HEK293 (cell line): ENCODE data around the gene UCKL1.

Source experiments
- BCL11B ChIP-seq: fragments of 450-650 bp; formaldehyde crosslinking; IDR thresholded peaks from 2 replicates; pipeline ENCODE4 v1.5.1; 2016; ENCODE audit warnings: low read depth, missing biosample characterization, missing genetic modification characterization
- KLF1 ChIP-seq: fragments of 450-650 bp; formaldehyde crosslinking; IDR thresholded peaks from 2 replicates; pipeline ENCODE4 v1.5.1; 2016; ENCODE audit warnings: missing biosample characterization, missing genetic modification characterization
- MZF1 ChIP-seq: fragments of 450-650 bp; formaldehyde crosslinking; IDR thresholded peaks from 2 replicates; pipeline ENCODE4 v1.5.1; 2017; ENCODE audit warnings: missing biosample characterization, missing genetic modification characterization, borderline replicate concordance
- SALL2 ChIP-seq: fragments of 450-650 bp; formaldehyde crosslinking; IDR thresholded peaks from 2 replicates; pipeline ENCODE4 v1.5.0; 2017; ENCODE audit warnings: missing biosample characterization, mild to moderate bottlenecking, missing genetic modification characterization, borderline replicate concordance
- YY2 ChIP-seq: fragments of 450-650 bp; formaldehyde crosslinking; IDR thresholded peaks from 2 replicates; pipeline ENCODE4 v1.5.1; 2016; ENCODE audit warnings: missing biosample characterization, missing genetic modification characterization
- ZBTB11 ChIP-seq: fragments of 450-650 bp; formaldehyde crosslinking; conservative IDR thresholded peaks from 2 replicates; pipeline ENCODE4 v1.5.1; 2016; ENCODE audit warnings: low read depth, missing biosample characterization, missing genetic modification characterization
- ZBTB49 ChIP-seq: fragments of 450-650 bp; formaldehyde crosslinking; IDR thresholded peaks from 2 replicates; pipeline ENCODE4 v1.5.1; 2016; ENCODE audit warnings: missing biosample characterization, missing genetic modification characterization, low read depth
- ZFP37 ChIP-seq: fragments of 450-650 bp; formaldehyde crosslinking; IDR thresholded peaks from 2 replicates; pipeline ENCODE4 v1.5.1; 2016; ENCODE audit warnings: missing biosample characterization, missing genetic modification characterization
- ZNF10 ChIP-seq: fragments of 450-650 bp; formaldehyde crosslinking; IDR thresholded peaks from 2 replicates; pipeline ENCODE4 v1.5.1; 2017; ENCODE audit warnings: missing biosample characterization, missing genetic modification characterization
- ZNF112 ChIP-seq: fragments of 450-650 bp; formaldehyde crosslinking; IDR thresholded peaks from 2 replicates; pipeline ENCODE4 v1.5.0; 2017; ENCODE audit warnings: missing biosample characterization, missing genetic modification characterization
- ZNF121 ChIP-seq: fragments of 450-650 bp; formaldehyde crosslinking; IDR thresholded peaks from 2 replicates; pipeline ENCODE4 v1.5.1; 2016; ENCODE audit warnings: missing biosample characterization, missing genetic modification characterization
- ZNF16 ChIP-seq: fragments of 450-650 bp; formaldehyde crosslinking; IDR thresholded peaks from 2 replicates; pipeline ENCODE4 v1.5.1; 2016; ENCODE audit warnings: low read depth, missing biosample characterization, missing genetic modification characterization
- ZNF335 ChIP-seq: fragments of 450-650 bp; formaldehyde crosslinking; conservative IDR thresholded peaks from 2 replicates; pipeline ENCODE4 v1.5.1; 2016; ENCODE audit warnings: missing biosample characterization, missing genetic modification characterization
- ZNF404 ChIP-seq: fragments of 450-650 bp; formaldehyde crosslinking; IDR thresholded peaks from 2 replicates; pipeline ENCODE4 v1.5.1; 2017; ENCODE audit warnings: missing biosample characterization, missing genetic modification characterization
- ZNF416 ChIP-seq: fragments of 450-650 bp; formaldehyde crosslinking; IDR thresholded peaks from 2 replicates; pipeline ENCODE4 v1.5.1; 2016; ENCODE audit warnings: missing biosample characterization, missing genetic modification characterization
- ZNF521 ChIP-seq: fragments of 450-650 bp; formaldehyde crosslinking; IDR thresholded peaks from 2 replicates; pipeline ENCODE4 v1.5.1; 2017; ENCODE audit warnings: missing biosample characterization, mild to moderate bottlenecking, missing genetic modification characterization
- ZNF610 ChIP-seq: fragments of 450-650 bp; formaldehyde crosslinking; IDR thresholded peaks from 2 replicates; pipeline ENCODE4 v1.5.1; 2016; ENCODE audit warnings: missing biosample characterization, missing genetic modification characterization, borderline replicate concordance
- ZNF664 ChIP-seq: fragments of 450-650 bp; formaldehyde crosslinking; IDR thresholded peaks from 2 replicates; pipeline ENCODE4 v1.5.1; 2016; ENCODE audit warnings: missing biosample characterization, missing genetic modification characterization
- ZNF670 ChIP-seq: fragments of 450-650 bp; formaldehyde crosslinking; IDR thresholded peaks from 2 replicates; pipeline ENCODE4 v1.5.1; 2016; ENCODE audit warnings: missing biosample characterization, missing genetic modification characterization, low read depth
- ZNF677 ChIP-seq: fragments of 450-650 bp; IDR thresholded peaks from 2 replicates; pipeline ENCODE4 v1.5.0; 2018; ENCODE audit warnings: missing biosample characterization, mild to moderate bottlenecking, missing genetic modification characterization, moderate library complexity
- ZNF777 ChIP-seq: fragments of 450-650 bp; formaldehyde crosslinking; IDR thresholded peaks from 2 replicates; pipeline ENCODE4 v1.5.1; 2017; ENCODE audit warnings: missing biosample characterization, missing genetic modification characterization, borderline replicate concordance
- TF ChIP-seq, protein P1 (sequence below): fragments of 450-650 bp; formaldehyde crosslinking; IDR thresholded peaks from 2 replicates; pipeline ENCODE4 v1.5.1; 2016; ENCODE audit warnings: missing biosample characterization, missing genetic modification characterization
- TF ChIP-seq, protein P2 (sequence below): fragments of 450-650 bp; formaldehyde crosslinking; IDR thresholded peaks from 2 replicates; pipeline ENCODE4 v1.5.1; 2017; ENCODE audit warnings: missing biosample characterization, missing genetic modification characterization
- TF ChIP-seq, protein P3 (sequence below): fragments of 450-650 bp; formaldehyde crosslinking; optimal IDR thresholded peaks from 2 replicates; pipeline ENCODE3; 2016; ENCODE audit warnings: missing biosample characterization, mild to moderate bottlenecking, missing genetic modification characterization
- TF ChIP-seq, protein P4 (sequence below): fragments of 450-650 bp; formaldehyde crosslinking; IDR thresholded peaks from 2 replicates; pipeline ENCODE4 v1.5.1; 2016; ENCODE audit warnings: missing biosample characterization, missing genetic modification characterization

UCKL1 gene

GRCh38 chr20:63955827-63956663 lies at the start of gene UCKL1 (continued):
- TF ChIP-seq, protein P1, sequence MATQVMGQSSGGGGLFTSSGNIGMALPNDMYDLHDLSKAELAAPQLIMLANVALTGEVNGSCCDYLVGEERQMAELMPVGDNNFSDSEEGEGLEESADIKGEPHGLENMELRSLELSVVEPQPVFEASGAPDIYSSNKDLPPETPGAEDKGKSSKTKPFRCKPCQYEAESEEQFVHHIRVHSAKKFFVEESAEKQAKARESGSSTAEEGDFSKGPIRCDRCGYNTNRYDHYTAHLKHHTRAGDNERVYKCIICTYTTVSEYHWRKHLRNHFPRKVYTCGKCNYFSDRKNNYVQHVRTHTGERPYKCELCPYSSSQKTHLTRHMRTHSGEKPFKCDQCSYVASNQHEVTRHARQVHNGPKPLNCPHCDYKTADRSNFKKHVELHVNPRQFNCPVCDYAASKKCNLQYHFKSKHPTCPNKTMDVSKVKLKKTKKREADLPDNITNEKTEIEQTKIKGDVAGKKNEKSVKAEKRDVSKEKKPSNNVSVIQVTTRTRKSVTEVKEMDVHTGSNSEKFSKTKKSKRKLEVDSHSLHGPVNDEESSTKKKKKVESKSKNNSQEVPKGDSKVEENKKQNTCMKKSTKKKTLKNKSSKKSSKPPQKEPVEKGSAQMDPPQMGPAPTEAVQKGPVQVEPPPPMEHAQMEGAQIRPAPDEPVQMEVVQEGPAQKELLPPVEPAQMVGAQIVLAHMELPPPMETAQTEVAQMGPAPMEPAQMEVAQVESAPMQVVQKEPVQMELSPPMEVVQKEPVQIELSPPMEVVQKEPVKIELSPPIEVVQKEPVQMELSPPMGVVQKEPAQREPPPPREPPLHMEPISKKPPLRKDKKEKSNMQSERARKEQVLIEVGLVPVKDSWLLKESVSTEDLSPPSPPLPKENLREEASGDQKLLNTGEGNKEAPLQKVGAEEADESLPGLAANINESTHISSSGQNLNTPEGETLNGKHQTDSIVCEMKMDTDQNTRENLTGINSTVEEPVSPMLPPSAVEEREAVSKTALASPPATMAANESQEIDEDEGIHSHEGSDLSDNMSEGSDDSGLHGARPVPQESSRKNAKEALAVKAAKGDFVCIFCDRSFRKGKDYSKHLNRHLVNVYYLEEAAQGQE (tag by site-specific recombination): no peak
- no peak for TF ChIP-seq ZNF664
- TF ChIP-seq ZNF16 (tag by site-specific recombination): no peak
- TF ChIP-seq ZNF416 (tag by site-specific recombination): no peak
- peak; percentile 22 for TF ChIP-seq ZNF335
- TF ChIP-seq MZF1 (tag by site-specific recombination): no peak
- TF ChIP-seq ZFP37 (tag by site-specific recombination): no peak
- peak; percentile 87 for TF ChIP-seq ZNF121 (tag by site-specific recombination)
- TF ChIP-seq ZNF610 (tag by site-specific recombination): no peak
- TF ChIP-seq SALL2 (tag by site-specific recombination): peak; percentile 40; the same call in 1 of the 2 replicates
- peak; percentile 80 for TF ChIP-seq YY2
- TF ChIP-seq, protein P2, sequence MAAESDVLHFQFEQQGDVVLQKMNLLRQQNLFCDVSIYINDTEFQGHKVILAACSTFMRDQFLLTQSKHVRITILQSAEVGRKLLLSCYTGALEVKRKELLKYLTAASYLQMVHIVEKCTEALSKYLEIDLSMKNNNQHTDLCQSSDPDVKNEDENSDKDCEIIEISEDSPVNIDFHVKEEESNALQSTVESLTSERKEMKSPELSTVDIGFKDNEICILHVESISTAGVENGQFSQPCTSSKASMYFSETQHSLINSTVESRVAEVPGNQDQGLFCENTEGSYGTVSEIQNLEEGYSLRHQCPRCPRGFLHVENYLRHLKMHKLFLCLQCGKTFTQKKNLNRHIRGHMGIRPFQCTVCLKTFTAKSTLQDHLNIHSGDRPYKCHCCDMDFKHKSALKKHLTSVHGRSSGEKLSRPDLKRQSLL (tag by site-specific recombination): no peak
- no peak for TF ChIP-seq ZNF677 (tag by site-specific recombination)
- TF ChIP-seq, protein P3, sequence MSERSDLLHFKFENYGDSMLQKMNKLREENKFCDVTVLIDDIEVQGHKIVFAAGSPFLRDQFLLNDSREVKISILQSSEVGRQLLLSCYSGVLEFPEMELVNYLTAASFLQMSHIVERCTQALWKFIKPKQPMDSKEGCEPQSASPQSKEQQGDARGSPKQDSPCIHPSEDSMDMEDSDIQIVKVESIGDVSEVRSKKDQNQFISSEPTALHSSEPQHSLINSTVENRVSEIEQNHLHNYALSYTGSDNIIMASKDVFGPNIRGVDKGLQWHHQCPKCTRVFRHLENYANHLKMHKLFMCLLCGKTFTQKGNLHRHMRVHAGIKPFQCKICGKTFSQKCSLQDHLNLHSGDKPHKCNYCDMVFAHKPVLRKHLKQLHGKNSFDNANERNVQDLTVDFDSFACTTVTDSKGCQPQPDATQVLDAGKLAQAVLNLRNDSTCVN (tag by site-specific recombination): peak; percentile 94
- no peak for TF ChIP-seq ZNF112
- TF ChIP-seq ZNF521 (tag by site-specific recombination): no peak
- TF ChIP-seq ZNF404 (tag by site-specific recombination): no peak
- TF ChIP-seq ZNF670 (tag by site-specific recombination): no peak
- peak; percentile 48; the same call in 1 of the 2 replicates for TF ChIP-seq BCL11B
- no peak for TF ChIP-seq ZBTB49
- peak; percentile 75 for TF ChIP-seq ZBTB11 (tag by site-specific recombination)
- TF ChIP-seq KLF1 (tag by site-specific recombination): peak; percentile 45; the same call in 1 of the 2 replicates
- no peak for TF ChIP-seq ZNF10 (tag by site-specific recombination)
- TF ChIP-seq, protein P4, sequence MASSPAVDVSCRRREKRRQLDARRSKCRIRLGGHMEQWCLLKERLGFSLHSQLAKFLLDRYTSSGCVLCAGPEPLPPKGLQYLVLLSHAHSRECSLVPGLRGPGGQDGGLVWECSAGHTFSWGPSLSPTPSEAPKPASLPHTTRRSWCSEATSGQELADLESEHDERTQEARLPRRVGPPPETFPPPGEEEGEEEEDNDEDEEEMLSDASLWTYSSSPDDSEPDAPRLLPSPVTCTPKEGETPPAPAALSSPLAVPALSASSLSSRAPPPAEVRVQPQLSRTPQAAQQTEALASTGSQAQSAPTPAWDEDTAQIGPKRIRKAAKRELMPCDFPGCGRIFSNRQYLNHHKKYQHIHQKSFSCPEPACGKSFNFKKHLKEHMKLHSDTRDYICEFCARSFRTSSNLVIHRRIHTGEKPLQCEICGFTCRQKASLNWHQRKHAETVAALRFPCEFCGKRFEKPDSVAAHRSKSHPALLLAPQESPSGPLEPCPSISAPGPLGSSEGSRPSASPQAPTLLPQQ: peak; percentile 84
- TF ChIP-seq ZNF777 (tag by site-specific recombination): peak; percentile 48; the same call in 1 of the 2 replicates
